Transverse colon (tissue), 4 donors: ENCODE measurements around the gene THOC2. TPM values are rescaled to one million over a fixed set of nuclear protein-coding genes. Genes with fewer than 3 reads are reported as not detected.

Experiments used
- DNase-seq: peaks from one replicate; pipeline ENCODE4 v3.0.0-alpha.2; 2019
- H3K27ac ChIP-seq, 4 donors: fragments of 200-600 bp; sonication (generic); 2 replicates each; pipeline ENCODE4 v1.5.1; 2016 to 2018; ENCODE audit warnings: inconsistent platforms in 4 of 4
- H3K27me3 ChIP-seq: fragments of 200-600 bp; sonication (generic); 2 replicates; pipeline ENCODE4 v1.5.1; 2017; ENCODE audit warnings: inconsistent platforms
- H3K36me3 ChIP-seq, 4 donors: fragments of 200-600 bp; sonication (generic); 2 replicates each; pipeline ENCODE4 v1.5.1; 2017 to 2019; ENCODE audit warnings: inconsistent platforms in 4 of 4
- H3K4me1 ChIP-seq, 4 donors: fragments of 200-600 bp; sonication (generic); 2 replicates each; pipeline ENCODE4 v1.5.1; 2017 to 2020; ENCODE audit warnings: inconsistent platforms in 4 of 4
- H3K4me3 ChIP-seq, 4 donors: fragments of 200-600 bp; sonication (generic); 1 replicate in 1 of 4; 2 replicates in 3 of 4; pipeline versions ENCODE4 v1.5.1 to v1.6.1; 2017 to 2019; ENCODE audit warnings: inconsistent platforms in 4 of 4
- H3K9me3 ChIP-seq, 2 donors: fragments of 200-600 bp; sonication (generic); 2 replicates each; pipeline ENCODE4 v1.5.1; 2017 to 2019; ENCODE audit warnings: inconsistent platforms in 2 of 2
- CTCF ChIP-seq, 5 experiments: fragments of 200-600 bp in 3 of 5; fragments of 450-650 bp in 2 of 5; sonication (generic) in 3 of 5; IDR thresholded peaks; 1 replicate in 2 of 5; 2 replicates in 3 of 5; pipeline ENCODE4 v1.5.1; 2016 to 2017; ENCODE audit warnings: antibody characterized with exemption in 5 of 5, inconsistent platforms in 3 of 5, mild to moderate bottlenecking in 2 of 5, moderate library complexity in 1 of 5
- EP300 ChIP-seq: sonication (generic); formaldehyde crosslinking; IDR thresholded peaks from one replicate; pipeline ENCODE4 v1.6.1; 2017; ENCODE audit warnings: antibody characterized with exemption, low read depth
- POLR2A ChIP-seq: fragments of 450-650 bp; IDR thresholded peaks from one replicate; pipeline ENCODE4 v1.6.1; 2016; ENCODE audit warnings: antibody characterized with exemption, mild to moderate bottlenecking, moderate library complexity
- POLR2AphosphoS5 ChIP-seq, 3 donors: sonication (generic); formaldehyde crosslinking; IDR thresholded peaks; one replicate each; pipeline ENCODE4 v1.6.1; 2016; ENCODE audit warnings: antibody characterized with exemption in 3 of 3
- whole genome bisulfite sequencing, 2 donors: methylation state at CpG; one replicate each; pipeline ENCODE4 v1.1.5; 2018; ENCODE audit warnings: low coverage in 1 of 2; 5-methylcytosine and 5-hydroxymethylcytosine counted together
- in situ Hi-C, 4 donors: fragments of 200-750 bp; cut with MboI; loops; one replicate each; pipeline versions ENCODE4 v1.15.0 to v1.15.1; 2017; ENCODE audit warnings: low sequenced_read_pairs in 3 of 4, low pct_ligation_motif_present in 1 of 4, low pct_unique_long_range_greater_than_20kb in 1 of 4
- intact Hi-C: fragments of 100-400 bp; cut with DNase I; formaldehyde crosslinking; loops from one replicate; pipeline ENCODE4 v1.15.1; 2023; ENCODE audit warnings: low total_unique reads
- total RNA-seq, 4 donors: library from RNA; depleted of rRNA; stranded (reverse); fragments of >200 nt; gene quantifications; one replicate each; pipeline ENCODE4 v1.1.0, GENCODE V29; 2016

Gene THOC2
- total RNA-seq, 4 donors from 2014 or later: 49.4 to 149 (median 114) TPM

- intact Hi-C loops: no loop called here
- no peaks in the 10 kb centered on the region for H3K27me3 ChIP-seq
- H3K36me3 ChIP-seq: no peaks in the 10 kb centered on the region
- TF ChIP-seq EP300 (no peak), CTCF (IDR thresholded peaks at IDR 0.05) (no peak), POLR2A (no peak), POLR2AphosphoS5 (IDR thresholded peaks at IDR 0.05) (no peak)
- H3K4me1 ChIP-seq: peaks cover 0 to 13% (median 0%) of the 10 kb centered on the region in 4 donors
- H3K27ac ChIP-seq: peak overlapping the region in 2 of 4 donors; percentile 37 to 40
- H3K4me3 ChIP-seq: no peak overlapping the region
- in situ Hi-C loops: no loop called here
- H3K9me3 ChIP-seq: no peaks in the 10 kb centered on the region
- peak; percentile 42 for DNase-seq
- WGBS, 2 donors: 54% methylated on average over 19 of the region's 20 CpGs; no CpG with 5 or more reads in 1 of the 2 donors
Measured at GRCh38 chrX:123648028-123648810, 84.6 kb downstream of the THOC2 start.

GRCh38 chrX:123647244-123647643 lies 85.6 kb downstream of the THOC2 start:
- no peak overlapping the region for H3K27ac ChIP-seq
- no peaks in the 10 kb centered on the region for H3K36me3 ChIP-seq
- TF ChIP-seq POLR2A (no peak), CTCF (IDR thresholded peaks at IDR 0.05) (no peak), EP300 (no peak), POLR2AphosphoS5 (IDR thresholded peaks at IDR 0.05) (no peak)
- no peak for DNase-seq
- intact Hi-C loops: no loop called here
- no peaks in the 10 kb centered on the region for H3K9me3 ChIP-seq
- no peaks in the 10 kb centered on the region for H3K27me3 ChIP-seq
- no peak overlapping the region for H3K4me3 ChIP-seq
- H3K4me1 ChIP-seq: peaks cover 0 to 13% (median 0%) of the 10 kb centered on the region in 4 donors
- WGBS, 2 donors: 82% methylated on average over 4 of the region's 4 CpGs; no CpG with 5 or more reads in 1 of the 2 donors
- in situ Hi-C loops: no loop called here

- intact Hi-C loops: no loop called here
- no peaks in the 10 kb centered on the region for H3K36me3 ChIP-seq
Measured at GRCh38 chrX:123629502-123629901, 103.3 kb downstream of the THOC2 start.

GRCh38 chrX:123626962-123627361 lies 105.9 kb downstream of the THOC2 start:
- H3K4me3 ChIP-seq: no peak overlapping the region
- in situ Hi-C loops: no loop called here
- no peak for DNase-seq
- no peaks in the 10 kb centered on the region for H3K4me1 ChIP-seq
- intact Hi-C loops: no loop called here
- no peaks in the 10 kb centered on the region for H3K36me3 ChIP-seq
- TF ChIP-seq POLR2A (no peak), CTCF (IDR thresholded peaks at IDR 0.05) (no peak), POLR2AphosphoS5 (IDR thresholded peaks at IDR 0.05) (no peak), EP300 (no peak)
- no peaks in the 10 kb centered on the region for H3K9me3 ChIP-seq
- no peak overlapping the region for H3K27ac ChIP-seq
- no peaks in the 10 kb centered on the region for H3K27me3 ChIP-seq

More at GRCh38 chrX:123629502-123629901, 103.3 kb downstream of the THOC2 start:
- Histone ChIP-seq H3K4me3 (no peak overlapping the region), H3K4me1 (no peaks in the 10 kb centered on the region), H3K27ac (no peak overlapping the region), H3K9me3 (no peaks in the 10 kb centered on the region), H3K27me3 (no peaks in the 10 kb centered on the region)
- in situ Hi-C loops: no loop called here
- 87 to 100% methylated on average over 1 to 3 of the region's 3 CpGs for WGBS, 2 donors
- no peak for DNase-seq
- no peak for TF ChIP-seq POLR2AphosphoS5 (IDR thresholded peaks at IDR 0.05)
- TF ChIP-seq EP300: no peak
- TF ChIP-seq CTCF (IDR thresholded peaks at IDR 0.05): no peak
- no peak for TF ChIP-seq POLR2A
